ENCODE measurements around the gene NCOA7. TPM values are rescaled to one million over a fixed set of nuclear protein-coding genes. Genes with fewer than 3 reads are reported as not detected.

The NCOA7 gene
- total RNA-seq, 1 experiment from 2014 or later = 14.4 TPM

GRCh38 chr6:125924169-125924568 is 133.4 kb downstream of the NCOA7 start (continued):
- TF ChIP-seq, protein P1, sequence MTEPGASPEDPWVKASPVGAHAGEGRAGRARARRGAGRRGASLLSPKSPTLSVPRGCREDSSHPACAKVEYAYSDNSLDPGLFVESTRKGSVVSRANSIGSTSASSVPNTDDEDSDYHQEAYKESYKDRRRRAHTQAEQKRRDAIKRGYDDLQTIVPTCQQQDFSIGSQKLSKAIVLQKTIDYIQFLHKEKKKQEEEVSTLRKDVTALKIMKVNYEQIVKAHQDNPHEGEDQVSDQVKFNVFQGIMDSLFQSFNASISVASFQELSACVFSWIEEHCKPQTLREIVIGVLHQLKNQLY (CRISPR knock-in tag; IDR thresholded peaks at IDR 0.05) = no peak
- TF ChIP-seq EMX1 (CRISPR knock-in tag; IDR thresholded peaks at IDR 0.05) (no peak), CTCF (IDR thresholded peaks at IDR 0.05) (no peak), AR (CRISPR knock-in tag; IDR thresholded peaks at IDR 0.05) (no peak), TEAD4 (CRISPR knock-in tag; IDR thresholded peaks at IDR 0.05) (no peak), FOXP1 (CRISPR knock-in tag; IDR thresholded peaks at IDR 0.05; ENCODE audit: borderline replicate concordance) (no peak), ZNF425 (CRISPR knock-in tag; conservative IDR thresholded peaks at IDR 0.05) (no peak), ZSCAN18 (CRISPR knock-in tag; IDR thresholded peaks at IDR 0.05) (no peak), TP53 (CRISPR knock-in tag; IDR thresholded peaks at IDR 0.05) (no peak)

DNA sequence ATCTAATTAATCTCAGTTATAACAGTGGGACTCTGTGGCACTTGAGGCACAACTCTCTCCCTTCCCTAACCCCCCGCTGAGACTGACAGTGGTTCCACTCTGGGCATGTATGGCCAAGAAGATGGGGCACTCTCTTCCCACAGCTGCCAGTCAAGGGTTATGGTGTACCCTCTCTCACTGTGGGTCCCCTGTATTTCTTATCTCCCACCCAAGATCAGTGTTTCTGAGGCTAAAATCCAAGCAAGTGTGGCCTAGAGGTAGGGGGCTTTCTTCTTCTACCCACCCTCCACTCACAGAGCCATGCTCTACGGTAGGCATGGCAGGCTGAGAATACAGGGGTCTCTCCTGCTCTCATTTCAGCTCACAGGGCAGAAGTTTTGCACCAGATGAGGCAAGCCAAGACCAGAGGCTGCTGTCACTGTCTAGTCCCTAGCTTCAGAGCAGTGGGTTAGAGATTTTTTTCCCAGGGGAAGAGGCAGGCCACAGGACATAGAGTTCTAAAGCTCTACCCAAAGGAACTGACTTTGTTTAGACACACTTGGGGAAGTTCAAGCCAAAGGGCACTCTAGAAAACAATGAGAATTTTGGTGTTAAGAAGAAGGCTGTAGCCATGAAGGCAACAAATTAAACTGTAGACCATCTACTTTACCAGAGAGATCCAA is 134.1 kb downstream of the NCOA7 start:
- no peak for DNase-seq (ENCODE audit: low spot score)
- ATAC-seq = no peak
- Mint-ChIP-seq H3K9me3 (no peaks in the 10 kb centered on the region), H3K4me3 (no peak overlapping the region), H3K4me1 (no peaks in the 10 kb centered on the region), H3K27ac (no peak overlapping the region), H3K36me3 (no peaks in the 10 kb centered on the region; the same call in 1 of the 2 replicates), H3K27me3 (ENCODE audit: low read depth) (no peaks in the 10 kb centered on the region)
- POLR2A ChIA-PET = no interaction called here
- no peak for TF ChIP-seq ATF1 (CRISPR knock-in tag; IDR thresholded peaks at IDR 0.05)
- TF ChIP-seq SMAD3 (CRISPR knock-in tag; IDR thresholded peaks at IDR 0.05; ENCODE audit: borderline replicate concordance) = no peak
- no peak for TF ChIP-seq ZNF121 (CRISPR knock-in tag; IDR thresholded peaks at IDR 0.05)
- TF ChIP-seq, protein P1 (CRISPR knock-in tag; IDR thresholded peaks at IDR 0.05) = no peak
- no peak for TF ChIP-seq HMGA2 (CRISPR knock-in tag; IDR thresholded peaks at IDR 0.05)
- no peak for TF ChIP-seq FOXJ3 (CRISPR knock-in tag; IDR thresholded peaks at IDR 0.05; ENCODE audit: borderline replicate concordance)
- TF ChIP-seq GABPB1 (CRISPR knock-in tag; IDR thresholded peaks at IDR 0.05) = no peak
- TF ChIP-seq, protein P2, sequence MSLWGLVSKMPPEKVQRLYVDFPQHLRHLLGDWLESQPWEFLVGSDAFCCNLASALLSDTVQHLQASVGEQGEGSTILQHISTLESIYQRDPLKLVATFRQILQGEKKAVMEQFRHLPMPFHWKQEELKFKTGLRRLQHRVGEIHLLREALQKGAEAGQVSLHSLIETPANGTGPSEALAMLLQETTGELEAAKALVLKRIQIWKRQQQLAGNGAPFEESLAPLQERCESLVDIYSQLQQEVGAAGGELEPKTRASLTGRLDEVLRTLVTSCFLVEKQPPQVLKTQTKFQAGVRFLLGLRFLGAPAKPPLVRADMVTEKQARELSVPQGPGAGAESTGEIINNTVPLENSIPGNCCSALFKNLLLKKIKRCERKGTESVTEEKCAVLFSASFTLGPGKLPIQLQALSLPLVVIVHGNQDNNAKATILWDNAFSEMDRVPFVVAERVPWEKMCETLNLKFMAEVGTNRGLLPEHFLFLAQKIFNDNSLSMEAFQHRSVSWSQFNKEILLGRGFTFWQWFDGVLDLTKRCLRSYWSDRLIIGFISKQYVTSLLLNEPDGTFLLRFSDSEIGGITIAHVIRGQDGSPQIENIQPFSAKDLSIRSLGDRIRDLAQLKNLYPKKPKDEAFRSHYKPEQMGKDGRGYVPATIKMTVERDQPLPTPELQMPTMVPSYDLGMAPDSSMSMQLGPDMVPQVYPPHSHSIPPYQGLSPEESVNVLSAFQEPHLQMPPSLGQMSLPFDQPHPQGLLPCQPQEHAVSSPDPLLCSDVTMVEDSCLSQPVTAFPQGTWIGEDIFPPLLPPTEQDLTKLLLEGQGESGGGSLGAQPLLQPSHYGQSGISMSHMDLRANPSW (CRISPR knock-in tag; conservative IDR thresholded peaks at IDR 0.05; ENCODE audit: low read depth) = no peak
- no peak for TF ChIP-seq ZMAT4 (CRISPR knock-in tag; IDR thresholded peaks at IDR 0.05)
- TF ChIP-seq, protein P3, sequence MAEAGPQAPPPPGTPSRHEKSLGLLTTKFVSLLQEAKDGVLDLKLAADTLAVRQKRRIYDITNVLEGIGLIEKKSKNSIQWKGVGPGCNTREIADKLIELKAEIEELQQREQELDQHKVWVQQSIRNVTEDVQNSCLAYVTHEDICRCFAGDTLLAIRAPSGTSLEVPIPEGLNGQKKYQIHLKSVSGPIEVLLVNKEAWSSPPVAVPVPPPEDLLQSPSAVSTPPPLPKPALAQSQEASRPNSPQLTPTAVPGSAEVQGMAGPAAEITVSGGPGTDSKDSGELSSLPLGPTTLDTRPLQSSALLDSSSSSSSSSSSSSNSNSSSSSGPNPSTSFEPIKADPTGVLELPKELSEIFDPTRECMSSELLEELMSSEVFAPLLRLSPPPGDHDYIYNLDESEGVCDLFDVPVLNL (CRISPR knock-in tag; IDR thresholded peaks at IDR 0.05; ENCODE audit: borderline replicate concordance, low read depth) = no peak
- no peak for TF ChIP-seq IRF1 (CRISPR knock-in tag; IDR thresholded peaks at IDR 0.05)
- CTCF ChIA-PET = interaction anchor here (0.8 to 1.6 kb wide), 3 partner anchors 19 to 31 kb away, joined by 3 to 6 read pairs (median 3); partner anchors contain the start of gene HINT3
